ENCODE measurements around the gene GNG12.

DNA sequence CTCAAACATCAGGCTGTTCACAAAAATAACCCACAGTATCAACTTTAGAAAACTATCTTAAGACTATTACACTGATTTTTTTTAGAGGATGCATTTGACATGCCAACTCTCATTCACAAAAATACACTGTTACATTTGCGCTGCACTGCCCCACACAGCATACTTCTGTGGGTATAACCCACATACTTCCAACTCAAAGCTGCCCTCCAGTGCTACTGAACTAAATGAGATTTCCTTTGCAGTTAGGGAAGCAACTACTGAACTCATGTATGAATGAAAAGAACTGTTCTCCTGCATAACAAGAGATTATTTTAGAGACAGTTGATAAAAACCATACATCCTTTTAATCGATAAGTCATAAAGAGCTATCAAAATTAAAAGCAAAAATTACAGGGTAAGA is 174.0 kb downstream of the GNG12 start:
- TF ChIP-seq, protein P1, sequence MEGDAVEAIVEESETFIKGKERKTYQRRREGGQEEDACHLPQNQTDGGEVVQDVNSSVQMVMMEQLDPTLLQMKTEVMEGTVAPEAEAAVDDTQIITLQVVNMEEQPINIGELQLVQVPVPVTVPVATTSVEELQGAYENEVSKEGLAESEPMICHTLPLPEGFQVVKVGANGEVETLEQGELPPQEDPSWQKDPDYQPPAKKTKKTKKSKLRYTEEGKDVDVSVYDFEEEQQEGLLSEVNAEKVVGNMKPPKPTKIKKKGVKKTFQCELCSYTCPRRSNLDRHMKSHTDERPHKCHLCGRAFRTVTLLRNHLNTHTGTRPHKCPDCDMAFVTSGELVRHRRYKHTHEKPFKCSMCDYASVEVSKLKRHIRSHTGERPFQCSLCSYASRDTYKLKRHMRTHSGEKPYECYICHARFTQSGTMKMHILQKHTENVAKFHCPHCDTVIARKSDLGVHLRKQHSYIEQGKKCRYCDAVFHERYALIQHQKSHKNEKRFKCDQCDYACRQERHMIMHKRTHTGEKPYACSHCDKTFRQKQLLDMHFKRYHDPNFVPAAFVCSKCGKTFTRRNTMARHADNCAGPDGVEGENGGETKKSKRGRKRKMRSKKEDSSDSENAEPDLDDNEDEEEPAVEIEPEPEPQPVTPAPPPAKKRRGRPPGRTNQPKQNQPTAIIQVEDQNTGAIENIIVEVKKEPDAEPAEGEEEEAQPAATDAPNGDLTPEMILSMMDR (IDR thresholded peaks at IDR 0.05): no peak
- no peak for TF ChIP-seq POLR2A (IDR thresholded peaks at IDR 0.05)

Data from prostate gland (tissue), 2 donors.